ENCODE data around the gene CYP11A1. TPM values are rescaled to one million over a fixed set of nuclear protein-coding genes. Genes with fewer than 3 reads are reported as not detected.
A peak's percentile ranks its signal among the peaks of the same experiment; 100 is the strongest.

Gene CYP11A1
- total and polyA plus RNA-seq, 7 donors: 0.14 to 5.0 (median 0.61) TPM

GRCh38 chr15:74402337-74402841 lies 34.9 kb upstream of the CYP11A1 start:
- Histone ChIP-seq H3K9me3 (no peaks in the 10 kb centered on the region), H3K27me3 (ENCODE audit: insufficient read depth in 3 of 3, low read length in 2 of 3) (peaks cover 0 to 10% (median 0%) of the 10 kb centered on the region in 3 donors), H3K4me3 (no peak overlapping the region), H3K36me3 (ENCODE audit: insufficient read depth in 1 of 2, low read depth in 1 of 2) (no peaks in the 10 kb centered on the region), H3K4me1 (no peaks in the 10 kb centered on the region), H3K27ac (no peak overlapping the region)
- intact Hi-C loops (cut with DNase I): no loop called here
- WGBS, 3 donors: 72 to 82% (median 81%) methylated on average over 5 of the region's 5 CpGs
- TF ChIP-seq CTCF (IDR thresholded peaks at IDR 0.05): no peak
- DNase-seq: no peak
- no peak for ATAC-seq

- Histone ChIP-seq H3K27ac (no peak overlapping the region), H3K27me3 (ENCODE audit: insufficient read depth in 3 of 3, low read length in 2 of 3) (peaks cover 0 to 10% (median 0%) of the 10 kb centered on the region in 3 donors), H3K4me1 (no peaks in the 10 kb centered on the region), H3K36me3 (ENCODE audit: insufficient read depth in 1 of 2, low read depth in 1 of 2) (no peaks in the 10 kb centered on the region), H3K9me3 (no peaks in the 10 kb centered on the region), H3K4me3 (no peak overlapping the region)
- WGBS, 3 donors: 46 to 49% (median 46%) methylated on average over 11 of the region's 11 CpGs
- ATAC-seq: peak in 3 of 4 donors; percentile 29 to 79 (median 68)
- TF ChIP-seq CTCF (IDR thresholded peaks at IDR 0.05): no peak
- intact Hi-C loops (cut with DNase I): no loop called here
- no peak for DNase-seq
Observed at GRCh38 chr15:74400915-74401757, 33.7 kb upstream of the CYP11A1 start.

- WGBS, 3 donors: 75 to 78% (median 78%) methylated on average over 10 of the region's 10 CpGs
Observed at GRCh38 chr15:74400313-74400860, 32.9 kb upstream of the CYP11A1 start.

GRCh38 chr15:74399511-74400312 lies 32.3 kb upstream of the CYP11A1 start:
- no peak overlapping the region for H3K27ac ChIP-seq
- ATAC-seq (no peak), DNase-seq (no peak)
- TF ChIP-seq CTCF (IDR thresholded peaks at IDR 0.05): no peak
- H3K27me3 ChIP-seq (ENCODE audit: insufficient read depth in 3 of 3, low read length in 2 of 3): peaks cover 0 to 10% (median 0%) of the 10 kb centered on the region in 3 donors
- H3K4me3 ChIP-seq: no peak overlapping the region
- 24 to 41% (median 32%) methylated on average over 5 of the region's 5 CpGs for WGBS, 3 donors
- H3K36me3 ChIP-seq (ENCODE audit: insufficient read depth in 1 of 2, low read depth in 1 of 2): no peaks in the 10 kb centered on the region
- no peaks in the 10 kb centered on the region for H3K9me3 ChIP-seq
- H3K4me1 ChIP-seq: no peaks in the 10 kb centered on the region
- intact Hi-C loops (cut with DNase I): no loop called here

More at GRCh38 chr15:74400313-74400860, 32.9 kb upstream of the CYP11A1 start:
- H3K36me3 ChIP-seq (ENCODE audit: insufficient read depth in 1 of 2, low read depth in 1 of 2): no peaks in the 10 kb centered on the region
- no peak for DNase-seq
- H3K27me3 ChIP-seq (ENCODE audit: insufficient read depth in 3 of 3, low read length in 2 of 3): peaks cover 0 to 10% (median 0%) of the 10 kb centered on the region in 3 donors
- no peak overlapping the region for H3K27ac ChIP-seq
- no peaks in the 10 kb centered on the region for H3K4me1 ChIP-seq
- TF ChIP-seq CTCF (IDR thresholded peaks at IDR 0.05): no peak
- no peaks in the 10 kb centered on the region for H3K9me3 ChIP-seq
- ATAC-seq: no peak
- intact Hi-C loops (cut with DNase I): no loop called here
- no peak overlapping the region for H3K4me3 ChIP-seq

Data from psoas muscle (tissue), 8 donors.